Right kidney (tissue), 1 donor: Measurements from ENCODE around the gene SPINT1.

Source experiments
- DNase-seq: peaks from one replicate; pipeline ENCODE4 v3.0.0-alpha.2; 2016

The SPINT1 gene

GRCh38 chr15:40891810-40892446, 48.1 kb downstream of the SPINT1 start:
- DNase-seq: peak; percentile 51

- no peak for DNase-seq
Measured at GRCh38 chr15:40892447-40893012, 48.7 kb downstream of the SPINT1 start.

- DNase-seq: no peak
Measured at GRCh38 chr15:40893019-40893670, 49.3 kb downstream of the SPINT1 start.

- peak; percentile 97 for DNase-seq
Measured at GRCh38 chr15:40893733-40894680, 50.2 kb downstream of the SPINT1 start, which contains the start of gene VPS18. Gene VPS18, plus strand, starts transcription at chr15:40894450. Its CDS starts 319 bp downstream, at chr15:40894769.

- DNase-seq: no peak
Measured at GRCh38 chr15:40894681-40895448, 51.0 kb downstream of the SPINT1 start.

GRCh38 chr15:40899536-40900207, 55.8 kb downstream of the SPINT1 start:
- DNase-seq: no peak

- no peak for DNase-seq
Measured at GRCh38 chr15:40900256-40901052, 56.6 kb downstream of the SPINT1 start.

GRCh38 chr15:40901053-40901443, 57.2 kb downstream of the SPINT1 start:
- DNase-seq: no peak

GRCh38 chr15:40902605-40903561, 59.0 kb downstream of the SPINT1 start:
- DNase-seq: no peak

- DNase-seq: no peak
Measured at GRCh38 chr15:40904552-40905201, 60.8 kb downstream of the SPINT1 start.

- peak; percentile 82 for DNase-seq
Measured at GRCh38 chr15:40906091-40906990, 62.5 kb downstream of the SPINT1 start.

GRCh38 chr15:40906991-40907802, 63.3 kb downstream of the SPINT1 start:
- peak; percentile 45 for DNase-seq
